DMS114 treated with DMSO at 0.1 percent for 48 hours (cell line): ENCODE results near the gene ZSCAN2.

Source experiments
- DNase-seq: peaks from one replicate; lab custom pipeline; 2025; ENCODE audit not compliant: unreplicated experiment; lab: John Stamatoyannopoulos, UW

The ZSCAN2 gene

DNA sequence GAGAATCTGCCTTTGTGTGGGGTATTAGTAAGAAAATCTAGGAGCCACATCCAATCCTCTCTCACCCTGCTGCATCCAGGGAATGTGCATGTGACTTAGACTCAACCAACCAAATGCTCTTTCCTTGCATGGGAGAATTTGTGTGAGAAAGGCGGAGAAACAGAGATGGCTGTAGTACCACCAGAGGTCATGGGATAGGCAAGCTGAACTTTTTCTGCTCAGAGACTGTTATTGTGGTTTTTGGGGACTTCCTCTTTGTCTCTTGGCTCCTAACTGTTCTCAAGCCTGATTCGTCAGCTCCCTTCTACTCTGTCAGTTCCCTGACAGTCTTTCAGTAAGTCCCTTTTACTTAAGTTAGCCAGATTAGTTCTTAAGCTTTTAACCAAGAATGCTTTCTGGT, 2.6 kb upstream of the ZSCAN2 start:
- DNase-seq: no peak

DNA sequence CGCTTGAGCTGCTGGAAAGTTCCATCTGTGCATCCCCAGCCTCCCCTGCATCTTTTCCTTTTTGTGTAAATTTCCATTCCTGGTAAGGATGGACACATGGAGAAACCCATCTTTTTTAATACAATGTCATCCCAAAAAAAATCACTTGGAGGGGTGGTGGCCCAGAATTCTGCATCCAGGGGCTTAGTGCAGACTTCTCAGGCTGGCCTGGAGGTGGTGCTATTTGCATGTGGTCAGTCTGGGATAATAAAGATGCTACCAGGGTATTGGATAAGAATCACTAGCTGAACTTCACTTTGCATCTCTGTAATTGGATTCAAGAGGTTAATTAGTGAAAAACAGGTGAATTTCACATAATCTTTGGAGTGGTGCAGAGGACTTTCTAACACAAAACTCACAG, 1.8 kb upstream of the ZSCAN2 start:
- DNase-seq: peak; percentile 74

DNA sequence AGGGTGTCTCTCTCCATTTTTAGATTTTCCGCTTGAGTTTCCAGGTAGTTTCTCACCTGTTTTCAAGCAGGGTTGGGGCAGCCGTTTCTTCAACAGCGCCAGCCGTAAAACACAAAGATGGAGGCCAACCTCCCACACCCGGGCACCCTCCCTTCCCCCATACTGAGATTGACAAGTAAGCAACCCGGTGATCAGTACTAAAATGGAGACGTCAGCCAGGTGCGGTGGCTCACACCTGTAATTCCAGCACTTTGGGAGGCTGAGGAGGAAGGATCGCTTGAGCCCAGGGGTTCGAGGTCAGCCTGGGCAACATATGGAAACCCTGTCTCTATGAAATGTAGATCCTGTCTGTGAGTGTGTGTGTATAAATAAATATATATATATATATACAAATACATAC, 903 bp upstream of the ZSCAN2 start:
- DNase-seq: no peak

DNA sequence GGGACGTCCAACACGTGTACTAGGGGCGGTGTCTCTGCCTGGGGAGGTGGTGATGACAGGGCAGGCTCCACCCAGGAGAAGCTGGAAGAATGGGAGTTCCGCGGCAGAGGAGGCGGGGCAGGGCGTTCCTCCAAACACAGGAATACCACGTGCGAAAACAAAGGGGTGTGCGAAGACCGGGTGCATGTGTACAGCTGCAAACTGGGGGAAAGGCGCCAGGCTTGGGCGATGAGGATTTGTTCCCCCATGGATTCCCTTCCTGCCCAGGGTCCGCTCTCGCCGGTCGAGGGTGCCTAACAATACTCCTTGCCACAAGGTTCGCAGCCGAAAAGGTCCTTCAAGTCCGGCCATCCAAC, 500 bp upstream of the ZSCAN2 start:
- peak; percentile 93 for DNase-seq

DNA sequence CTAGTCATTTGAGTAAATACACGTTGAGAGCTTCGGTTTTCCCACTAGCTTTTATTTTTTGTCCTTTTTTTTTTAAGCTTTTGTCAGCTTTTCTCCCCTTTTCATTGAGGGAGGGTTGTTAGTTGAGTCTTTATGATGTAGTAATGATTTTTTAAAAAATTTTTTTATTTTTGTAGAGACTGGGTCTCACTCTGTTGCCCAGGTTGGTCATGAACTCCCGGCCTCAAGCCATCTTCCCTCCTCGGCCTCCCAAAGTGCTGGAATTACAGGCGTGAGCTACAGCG, 688 bp downstream of the ZSCAN2 start:
- no peak for DNase-seq

DNA sequence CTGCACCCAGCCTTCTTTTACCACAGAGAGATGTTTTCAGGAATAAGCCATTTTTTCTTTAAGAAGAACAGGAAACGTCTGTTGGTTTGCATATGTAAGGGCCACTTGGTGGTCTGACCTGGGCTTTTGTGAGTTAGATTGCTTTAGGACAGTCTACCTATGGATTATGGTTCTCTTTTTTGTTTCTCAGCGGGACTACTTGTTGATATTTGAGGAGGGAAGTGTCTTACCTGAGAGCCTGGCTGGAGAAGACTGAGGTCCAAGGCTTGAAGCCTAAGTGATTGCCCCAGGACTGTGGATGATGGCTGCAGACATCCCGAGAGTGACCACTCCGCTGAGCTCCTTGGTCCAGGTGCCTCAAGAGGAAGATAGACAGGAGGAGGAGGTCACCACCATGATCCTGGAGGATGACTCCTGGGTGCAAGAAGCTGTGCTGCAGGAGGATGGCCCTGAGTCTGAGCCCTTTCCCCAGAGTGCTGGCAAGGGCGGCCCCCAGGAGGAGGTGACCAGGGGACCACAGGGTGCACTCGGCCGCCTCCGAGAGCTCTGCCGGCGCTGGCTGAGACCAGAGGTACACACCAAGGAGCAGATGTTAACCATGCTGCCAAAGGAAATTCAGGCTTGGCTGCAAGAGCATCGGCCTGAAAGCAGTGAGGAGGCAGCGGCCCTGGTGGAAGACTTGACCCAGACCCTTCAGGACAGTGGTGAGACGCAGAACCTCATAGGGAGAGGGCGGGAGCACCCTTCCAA, 3.0 kb downstream of the ZSCAN2 start:
- DNase-seq: no peak

DNA sequence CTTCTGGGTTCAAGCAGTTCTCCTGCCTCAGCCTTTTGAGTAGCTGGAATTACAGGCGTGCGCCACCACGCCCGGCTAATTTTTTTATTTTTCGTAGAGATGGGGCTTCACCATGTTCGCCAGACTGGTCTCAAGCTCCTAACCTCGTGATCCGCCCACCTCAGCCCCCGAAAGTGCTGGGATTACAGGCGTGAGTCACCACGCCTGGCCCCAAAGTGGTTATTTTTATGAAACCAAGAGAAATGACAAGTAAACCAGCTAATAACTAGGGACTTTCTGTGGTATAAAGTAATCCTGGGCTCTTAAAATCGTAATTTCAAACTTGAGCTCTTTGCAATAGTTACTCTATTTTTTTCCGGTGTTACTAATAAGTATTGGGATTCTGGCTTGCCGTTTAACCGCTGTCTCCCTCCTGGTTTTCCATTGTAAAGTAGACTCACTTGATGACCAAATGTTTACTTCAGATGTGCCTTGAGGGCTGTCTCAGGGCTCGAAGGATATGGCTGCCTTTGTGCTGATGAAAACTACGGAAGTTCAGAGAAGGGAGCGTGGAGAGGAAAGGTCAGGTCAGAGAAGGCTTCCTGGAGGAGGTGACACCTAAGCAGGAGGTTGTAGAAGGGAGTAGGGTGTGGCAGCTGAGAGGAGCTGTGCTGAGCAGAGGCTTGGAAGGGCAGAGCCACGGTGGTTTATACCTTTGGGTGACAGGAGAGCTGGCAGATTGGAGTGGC, 4.2 kb downstream of the ZSCAN2 start:
- DNase-seq: no peak

DNA sequence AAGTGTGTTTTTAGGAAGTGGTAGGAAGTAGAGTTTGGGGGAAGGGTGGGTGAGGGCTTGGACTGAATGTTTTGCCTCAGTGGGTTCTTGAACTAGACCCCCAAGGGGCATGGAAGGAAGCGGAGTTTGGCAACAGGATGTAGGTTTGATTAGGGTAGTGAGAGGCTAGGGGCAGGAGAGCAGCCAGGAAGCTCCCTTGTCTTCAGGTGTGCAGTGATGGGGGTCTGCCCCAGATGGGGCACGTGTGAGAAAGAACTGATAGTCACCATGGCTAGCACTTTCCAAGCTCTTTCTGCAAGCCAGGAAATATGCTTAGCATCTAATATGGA, 4.7 kb downstream of the ZSCAN2 start:
- DNase-seq: no peak

DNA sequence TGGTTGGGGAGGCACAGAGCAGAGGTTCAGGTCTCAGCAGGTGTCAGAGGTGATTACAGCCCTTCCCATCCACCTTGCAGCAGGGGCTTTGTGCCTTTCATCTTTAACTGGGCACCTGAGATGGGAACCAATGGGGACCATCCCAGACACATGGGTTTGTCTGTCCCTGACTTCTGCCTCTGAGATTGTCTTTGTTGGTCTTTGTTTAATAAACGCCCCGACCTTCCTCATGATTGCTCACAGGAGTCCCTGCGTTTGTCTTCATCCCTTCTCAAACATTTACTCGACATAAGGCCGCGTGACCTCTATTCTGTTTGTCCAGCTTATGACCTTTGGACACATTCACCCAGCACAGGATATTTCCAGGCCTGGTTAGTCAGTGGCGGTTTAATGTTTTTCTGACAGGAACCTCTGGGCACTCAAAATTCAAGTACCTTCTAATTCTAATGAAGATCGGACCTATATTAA, 5.9 kb downstream of the ZSCAN2 start:
- no peak for DNase-seq

DNA sequence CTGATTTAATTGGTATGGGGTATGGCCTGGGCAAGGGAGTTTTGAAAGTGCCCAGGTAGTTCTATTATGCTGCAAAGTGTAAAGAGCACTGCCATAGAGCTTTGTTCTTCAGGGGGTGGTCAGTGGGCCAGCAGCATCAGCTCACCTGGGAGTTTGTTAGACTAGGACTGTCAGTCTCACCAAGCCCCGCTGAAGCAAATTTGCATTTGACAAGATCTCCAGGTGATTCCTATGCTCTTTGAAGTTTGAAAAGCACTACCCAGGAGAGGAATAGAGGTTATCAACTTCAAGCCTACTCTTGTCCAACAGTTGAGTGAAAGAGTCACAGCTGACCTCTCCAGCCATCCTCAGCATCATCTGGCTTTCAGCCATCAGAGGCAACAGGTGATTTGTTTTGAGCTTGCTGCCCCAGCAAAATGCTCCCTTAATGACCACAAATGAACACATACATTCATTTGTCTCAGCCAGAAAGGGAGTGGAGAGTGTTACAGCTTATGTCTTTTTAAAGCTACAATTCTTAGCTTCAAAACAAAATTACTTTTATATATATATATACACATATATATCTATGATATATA, 8.0 kb downstream of the ZSCAN2 start:
- DNase-seq: no peak

DNA sequence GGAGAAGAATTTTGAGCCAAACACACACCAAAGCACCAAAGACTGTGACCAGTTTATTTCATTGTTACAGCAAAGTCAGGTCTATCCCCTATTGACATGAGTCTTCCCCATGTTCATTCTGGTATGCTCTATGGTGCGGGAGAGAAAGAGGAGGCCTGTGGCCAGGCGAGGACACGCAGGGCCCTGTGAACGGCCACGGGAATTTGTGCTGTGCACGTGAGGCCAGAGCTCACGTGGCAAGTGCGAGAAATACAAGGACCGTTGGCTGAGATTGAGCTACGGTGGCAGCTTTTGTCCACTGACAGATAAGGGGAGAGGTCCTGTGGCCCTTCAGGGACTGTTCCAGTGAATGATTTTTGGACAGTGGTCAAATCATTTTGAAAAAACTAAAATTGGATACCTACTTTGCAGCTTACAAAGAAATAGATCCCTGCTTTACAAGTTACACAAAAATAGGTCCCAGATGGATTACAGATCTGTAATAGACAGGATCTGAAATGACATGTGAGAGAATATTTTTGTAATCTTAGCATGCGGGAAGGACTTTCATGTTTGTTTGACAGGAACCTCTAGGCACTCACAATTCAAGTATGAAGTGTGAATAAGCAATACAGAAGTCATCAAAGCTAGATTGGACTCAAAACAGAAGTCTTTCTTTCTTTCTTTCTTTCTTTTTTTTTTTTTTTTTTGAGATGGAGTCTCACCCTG, 9.2 kb downstream of the ZSCAN2 start:
- DNase-seq: no peak

DNA sequence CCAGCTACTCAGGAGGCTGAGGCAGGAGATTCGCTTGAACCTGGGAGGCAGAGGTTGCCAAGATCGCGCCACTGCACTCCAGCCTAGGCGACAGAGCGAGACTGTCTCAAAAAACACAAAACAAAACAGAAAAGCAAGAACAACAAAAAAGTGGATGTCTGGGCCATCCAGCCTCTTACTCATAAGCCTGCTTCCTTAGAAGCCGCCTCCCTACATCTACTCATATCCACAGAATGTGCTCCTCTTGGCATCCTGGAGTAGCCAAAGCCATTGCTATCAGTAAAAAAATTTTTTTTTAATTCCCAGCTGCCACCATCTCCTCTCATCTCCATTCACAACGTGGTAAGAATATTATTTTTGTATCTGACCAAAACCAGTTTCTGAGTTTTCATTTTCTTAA, 10.8 kb downstream of the ZSCAN2 start:
- DNase-seq: no peak

DNA sequence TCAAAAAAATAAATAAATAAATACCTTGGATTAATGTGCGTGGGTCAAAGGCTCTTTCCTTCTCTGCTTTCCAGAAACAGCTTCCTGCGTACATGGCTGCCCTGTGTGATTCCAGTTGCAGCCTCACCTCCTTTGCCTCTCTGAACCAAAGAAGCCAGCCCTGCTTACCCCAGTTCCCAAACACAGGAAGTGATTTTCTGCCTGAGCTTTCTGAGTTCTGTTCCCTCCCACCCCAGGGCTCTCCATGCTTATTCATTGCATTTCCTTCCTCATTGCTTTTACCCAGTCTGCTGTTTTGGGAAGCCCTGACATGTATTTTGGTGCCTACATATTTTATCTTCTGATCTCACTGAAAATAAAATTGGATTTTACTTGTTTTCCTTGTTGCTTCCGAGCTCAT, 15.4 kb downstream of the ZSCAN2 start:
- no peak for DNase-seq

DNA sequence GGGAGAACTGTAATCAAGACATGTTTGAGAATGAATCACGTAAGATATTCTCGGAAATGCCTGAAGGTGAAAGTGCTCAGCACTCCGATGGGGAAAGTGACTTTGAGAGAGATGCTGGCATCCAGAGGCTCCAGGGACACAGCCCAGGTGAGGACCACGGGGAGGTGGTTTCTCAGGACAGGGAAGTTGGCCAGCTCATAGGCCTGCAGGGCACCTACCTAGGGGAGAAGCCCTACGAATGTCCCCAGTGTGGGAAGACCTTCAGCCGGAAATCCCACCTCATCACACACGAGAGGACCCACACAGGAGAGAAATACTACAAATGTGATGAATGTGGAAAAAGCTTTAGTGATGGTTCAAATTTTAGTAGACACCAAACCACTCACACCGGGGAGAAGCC, 19.8 kb downstream of the ZSCAN2 start:
- DNase-seq: no peak

DNA sequence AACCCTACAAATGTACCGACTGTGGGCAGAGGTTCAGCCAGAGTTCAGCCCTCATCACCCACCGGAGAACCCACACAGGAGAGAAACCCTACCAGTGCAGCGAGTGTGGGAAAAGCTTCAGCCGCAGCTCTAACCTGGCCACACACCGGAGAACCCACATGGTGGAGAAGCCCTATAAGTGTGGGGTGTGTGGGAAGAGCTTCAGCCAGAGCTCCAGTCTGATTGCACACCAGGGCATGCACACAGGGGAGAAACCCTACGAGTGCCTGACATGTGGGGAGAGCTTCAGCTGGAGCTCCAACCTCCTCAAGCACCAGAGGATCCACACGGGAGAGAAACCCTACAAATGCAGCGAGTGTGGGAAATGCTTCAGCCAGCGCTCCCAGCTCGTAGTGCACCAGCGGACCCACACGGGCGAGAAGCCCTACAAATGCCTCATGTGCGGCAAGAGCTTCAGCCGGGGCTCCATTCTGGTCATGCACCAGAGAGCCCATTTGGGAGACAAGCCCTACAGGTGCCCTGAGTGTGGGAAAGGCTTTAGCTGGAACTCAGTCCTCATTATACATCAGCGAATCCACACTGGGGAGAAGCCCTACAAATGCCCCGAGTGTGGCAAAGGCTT, 20.7 kb downstream of the ZSCAN2 start:
- no peak for DNase-seq

DNA sequence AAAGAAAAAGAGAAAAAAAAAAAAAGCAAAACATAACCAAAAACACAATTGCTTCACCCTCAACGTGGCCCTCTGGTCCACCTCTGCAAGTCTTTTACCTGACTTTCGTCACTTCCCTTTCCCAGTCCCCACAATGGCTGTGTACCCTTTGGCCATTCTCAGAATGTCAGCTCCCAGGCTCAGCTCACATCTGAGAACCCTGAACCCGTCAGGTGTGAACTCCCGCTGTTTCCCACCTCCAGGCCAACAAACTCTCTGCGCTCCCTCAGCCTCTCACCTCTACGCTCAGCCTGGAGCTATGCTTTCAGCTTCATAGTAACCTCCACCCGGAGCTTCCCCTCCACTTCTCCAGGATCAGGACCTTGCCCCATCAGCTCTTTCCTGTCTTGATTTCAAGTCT, 23.6 kb downstream of the ZSCAN2 start:
- DNase-seq: no peak

DNA sequence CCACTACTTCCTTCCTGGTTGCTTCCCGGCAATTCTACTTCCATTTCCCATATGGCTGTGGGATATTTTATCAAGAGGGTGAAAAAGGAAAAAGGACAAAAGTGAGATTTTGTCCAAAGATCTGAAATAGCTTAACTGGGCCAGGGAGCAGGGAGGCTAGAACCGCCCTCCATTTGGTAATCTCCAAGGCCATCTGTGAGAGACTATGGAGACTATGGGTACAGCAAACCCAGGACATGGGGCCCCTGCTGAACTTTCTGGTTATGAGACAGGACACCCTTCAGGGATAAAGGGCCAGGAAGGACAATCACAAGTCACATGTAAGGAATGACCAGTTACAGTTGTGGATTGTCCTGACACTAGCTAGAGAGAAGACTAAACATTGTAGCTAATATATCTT, 24.3 kb downstream of the ZSCAN2 start:
- DNase-seq: no peak

DNA sequence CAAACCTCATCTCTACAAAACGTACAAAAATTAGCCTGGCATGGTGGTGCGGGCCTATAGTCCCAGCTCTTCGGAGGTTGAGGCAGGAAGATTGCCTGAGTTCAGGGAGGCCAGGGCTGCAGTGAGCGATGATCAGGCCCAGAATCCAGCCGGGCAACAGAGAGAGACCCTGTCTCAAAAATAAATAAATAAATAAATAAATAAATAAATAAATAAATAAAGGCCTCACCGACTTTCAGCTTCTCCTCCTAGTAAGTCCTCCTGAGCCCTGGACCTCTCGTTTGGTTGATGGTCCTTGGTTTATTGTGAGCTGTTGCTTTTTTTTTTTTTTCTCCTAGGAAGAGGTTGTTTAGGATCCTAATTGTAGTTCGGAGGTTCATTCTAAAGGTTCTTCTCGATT, 28.2 kb downstream of the ZSCAN2 start:
- DNase-seq: no peak

DNA sequence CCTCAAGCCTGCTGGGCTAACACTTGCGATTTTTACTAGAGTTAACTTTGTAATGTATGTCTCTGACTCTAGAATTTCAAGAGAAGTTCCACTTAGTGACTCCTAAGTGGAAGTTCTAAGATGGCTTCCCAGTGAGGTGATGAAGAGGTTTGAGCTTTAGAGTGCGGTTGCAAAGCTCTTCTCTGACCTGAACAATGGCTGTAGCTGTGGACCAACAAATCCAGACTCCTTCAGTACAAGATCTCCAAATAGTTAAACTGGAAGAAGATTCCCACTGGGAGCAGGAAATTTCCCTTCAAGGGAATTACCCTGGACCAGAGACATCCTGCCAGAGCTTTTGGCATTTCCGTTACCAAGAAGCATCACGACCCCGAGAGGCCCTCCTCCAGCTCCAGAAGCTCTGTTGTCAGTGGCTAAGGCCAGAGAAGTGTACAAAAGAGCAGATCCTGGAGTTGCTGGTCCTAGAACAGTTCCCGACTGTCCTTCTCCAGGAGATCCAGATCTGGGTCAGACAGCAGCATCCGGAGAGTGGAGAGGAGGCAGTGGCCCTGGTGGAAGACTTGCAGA, 31.0 kb downstream of the ZSCAN2 start:
- DNase-seq: peak; percentile 54

DNA sequence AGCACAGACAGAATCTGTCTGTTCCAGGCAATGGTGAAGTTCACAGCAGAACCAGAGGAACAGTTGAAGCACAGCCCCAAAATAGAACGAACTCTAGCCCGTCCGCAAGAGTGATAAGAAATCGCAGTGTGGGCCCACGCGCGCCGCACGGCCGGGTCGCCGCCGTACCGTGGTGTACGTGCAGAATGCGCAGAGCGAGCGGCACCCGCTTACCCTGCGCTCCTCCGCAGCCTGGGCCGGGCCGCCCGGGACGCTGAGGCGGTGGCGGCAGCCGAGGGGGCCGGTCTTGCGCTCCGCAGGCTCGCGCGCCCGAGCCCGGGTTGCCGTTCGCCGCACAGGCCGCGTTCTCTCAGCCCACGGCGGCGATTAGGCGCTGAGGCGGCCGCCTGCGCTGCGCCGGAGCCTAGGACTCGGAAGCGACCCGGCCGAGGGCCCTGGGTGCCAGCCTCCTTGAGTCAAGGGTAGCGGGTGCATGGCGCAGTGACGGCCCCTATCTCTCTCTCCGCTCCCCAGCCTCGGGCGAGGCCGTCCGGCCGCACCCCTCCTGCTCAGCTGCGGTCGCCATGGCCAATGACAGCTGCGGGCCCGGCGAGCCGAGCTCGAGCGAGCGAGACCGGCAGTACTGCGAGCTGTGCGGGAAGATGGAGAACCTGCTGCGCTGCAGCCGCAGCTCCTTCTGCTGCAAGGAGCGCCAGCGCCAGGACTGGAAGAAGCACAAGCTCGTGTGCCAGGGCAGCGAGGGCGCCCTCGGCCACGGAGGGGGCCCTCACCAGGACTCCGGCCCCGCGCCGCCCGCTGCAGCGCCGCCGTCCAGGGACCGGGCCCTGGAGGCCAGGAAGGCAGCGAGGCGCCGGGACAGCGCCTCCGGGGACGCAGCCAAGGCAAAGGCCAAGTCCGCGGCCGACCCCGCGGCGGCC, 32.8 kb downstream of the ZSCAN2 start:
- DNase-seq: no peak
